SK-N-SH treated with all-trans-retinoic acid at 6 μM for 48 hours (cell line): ENCODE measurements around the gene DENND6A.

Source experiments
- CSDC2 ChIP-seq: fragments of 250-450 bp; sonication (Bioruptor Pico); IDR thresholded peaks from 2 replicates; pipeline ENCODE4 v1.5.0; 2020; ENCODE audit warnings: mild to moderate bottlenecking, moderate library complexity
- PPARA ChIP-seq: fragments of 250-450 bp; sonication (Bioruptor Pico); IDR thresholded peaks from 2 replicates; pipeline ENCODE4 v1.5.0; 2020; ENCODE audit warnings: mild to moderate bottlenecking, borderline replicate concordance
- TSHZ2 ChIP-seq: fragments of 250-450 bp; sonication (Bioruptor Pico); IDR thresholded peaks from 2 replicates; pipeline ENCODE4 v1.5.0; 2020; ENCODE audit warnings: mild to moderate bottlenecking, moderate library complexity
- ZFP3 ChIP-seq: fragments of 250-450 bp; sonication (Bioruptor Pico); IDR thresholded peaks from 2 replicates; pipeline ENCODE4 v1.5.0; 2020; ENCODE audit warnings: mild to moderate bottlenecking, moderate library complexity
- ZFP30 ChIP-seq: fragments of 450-650 bp; formaldehyde crosslinking; IDR thresholded peaks from 2 replicates; pipeline ENCODE4 v1.5.0; 2022; ENCODE audit warnings: mild to moderate bottlenecking, moderate library complexity
- ZNF565 ChIP-seq: fragments of 450-650 bp; formaldehyde crosslinking; conservative IDR thresholded peaks from 2 replicates; pipeline ENCODE4 v1.5.0; 2020; ENCODE audit warnings: low read depth, mild to moderate bottlenecking, moderate library complexity
- TF ChIP-seq, protein P1 (sequence below): fragments of 250-450 bp; sonication (Bioruptor Pico); IDR thresholded peaks from 2 replicates; pipeline ENCODE4 v1.8.0; 2020; ENCODE audit warnings: mild to moderate bottlenecking, moderate library complexity, borderline replicate concordance

- no peak for TF ChIP-seq PPARA (CRISPR knock-in tag)
- TF ChIP-seq ZNF565 (CRISPR knock-in tag) = no peak
- TF ChIP-seq, protein P1, sequence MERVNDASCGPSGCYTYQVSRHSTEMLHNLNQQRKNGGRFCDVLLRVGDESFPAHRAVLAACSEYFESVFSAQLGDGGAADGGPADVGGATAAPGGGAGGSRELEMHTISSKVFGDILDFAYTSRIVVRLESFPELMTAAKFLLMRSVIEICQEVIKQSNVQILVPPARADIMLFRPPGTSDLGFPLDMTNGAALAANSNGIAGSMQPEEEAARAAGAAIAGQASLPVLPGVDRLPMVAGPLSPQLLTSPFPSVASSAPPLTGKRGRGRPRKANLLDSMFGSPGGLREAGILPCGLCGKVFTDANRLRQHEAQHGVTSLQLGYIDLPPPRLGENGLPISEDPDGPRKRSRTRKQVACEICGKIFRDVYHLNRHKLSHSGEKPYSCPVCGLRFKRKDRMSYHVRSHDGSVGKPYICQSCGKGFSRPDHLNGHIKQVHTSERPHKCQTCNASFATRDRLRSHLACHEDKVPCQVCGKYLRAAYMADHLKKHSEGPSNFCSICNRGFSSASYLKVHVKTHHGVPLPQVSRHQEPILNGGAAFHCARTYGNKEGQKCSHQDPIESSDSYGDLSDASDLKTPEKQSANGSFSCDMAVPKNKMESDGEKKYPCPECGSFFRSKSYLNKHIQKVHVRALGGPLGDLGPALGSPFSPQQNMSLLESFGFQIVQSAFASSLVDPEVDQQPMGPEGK (CRISPR knock-in tag) = no peak
- no peak for TF ChIP-seq ZFP30
- TF ChIP-seq CSDC2 (CRISPR knock-in tag) = no peak
- no peak for TF ChIP-seq ZFP3 (CRISPR knock-in tag)
- no peak for TF ChIP-seq TSHZ2 (CRISPR knock-in tag)
These were observed 106.1 kb downstream of the DENND6A start for GRCh38 chr3:57586778-57587177.
